GM23248 (cell line): ENCODE data around the gene MLLT6.

Source experiments
- EZH2 ChIP-seq: fragments of 200-600 bp; sonication (generic); IDR thresholded peaks from 2 replicates; pipeline ENCODE4 v1.6.1; 2018; ENCODE audit warnings: antibody characterized with exemption, mild to moderate bottlenecking; ENCODE audit not compliant: insufficient read depth, poor library complexity, severe bottlenecking
- EZH2phosphoT487 ChIP-seq: fragments of 200-600 bp; sonication (generic); IDR thresholded peaks from 2 replicates; pipeline ENCODE4 v1.6.1; 2018; ENCODE audit warnings: antibody characterized with exemption, moderate library complexity, mild to moderate bottlenecking, low read depth; ENCODE audit not compliant: insufficient read depth

GRCh38 chr17:38685491-38685890, 19.6 kb upstream of the MLLT6 start:
- TF ChIP-seq EZH2 = no peak
- TF ChIP-seq EZH2phosphoT487 = no peak
